NCI-H510A (cell line): ENCODE measurements around the gene NODAL.
A peak's percentile ranks its signal among the peaks of the same experiment; 100 is the strongest.

ENCODE experiments used
- DNase-seq: peaks from one replicate; lab custom pipeline; 2025; lab: John Stamatoyannopoulos, UW

NODAL gene

DNA sequence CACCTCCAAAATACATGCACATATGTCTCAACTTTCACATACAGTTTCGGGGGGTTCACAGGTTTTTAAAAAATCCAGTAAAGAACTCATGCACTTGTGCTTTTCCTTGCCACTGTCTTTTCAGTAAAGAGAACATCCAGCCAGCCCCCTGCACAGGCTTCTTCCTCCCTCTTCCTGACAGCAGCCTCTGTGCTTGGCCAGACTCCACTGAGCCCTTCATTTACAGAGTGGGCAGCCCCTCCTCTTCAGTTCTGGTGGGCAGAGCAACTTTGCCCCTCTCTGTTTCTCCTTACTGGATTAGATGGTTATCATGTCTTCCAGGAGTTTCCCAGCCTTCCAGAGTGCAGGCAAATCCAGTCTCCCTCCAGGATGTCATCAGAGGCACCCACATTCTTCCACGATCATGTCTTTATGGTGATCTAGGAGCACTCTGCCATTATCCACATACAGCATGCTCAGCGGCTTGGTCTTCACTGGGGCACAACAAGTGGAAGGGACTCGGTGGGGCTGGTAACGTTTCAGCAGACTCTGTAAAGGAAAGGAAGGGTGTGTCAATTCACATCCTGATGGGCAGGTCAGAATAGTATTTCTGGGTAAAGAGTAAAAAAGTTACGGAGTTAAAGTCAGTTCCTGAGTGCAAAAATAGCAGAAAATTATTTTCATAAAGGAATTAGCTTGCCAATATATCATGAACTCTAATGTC is 8.8 kb downstream of the NODAL start:
- DNase-seq: no peak

GRCh38 chr10:70432101-70432500 is 9.4 kb downstream of the NODAL start:
- DNase-seq: no peak

- DNase-seq: no peak
These were observed 10.7 kb downstream of the NODAL start for GRCh38 chr10:70430493-70431445.

GRCh38 chr10:70426823-70427222 is 14.7 kb downstream of the NODAL start:
- DNase-seq: no peak

DNA sequence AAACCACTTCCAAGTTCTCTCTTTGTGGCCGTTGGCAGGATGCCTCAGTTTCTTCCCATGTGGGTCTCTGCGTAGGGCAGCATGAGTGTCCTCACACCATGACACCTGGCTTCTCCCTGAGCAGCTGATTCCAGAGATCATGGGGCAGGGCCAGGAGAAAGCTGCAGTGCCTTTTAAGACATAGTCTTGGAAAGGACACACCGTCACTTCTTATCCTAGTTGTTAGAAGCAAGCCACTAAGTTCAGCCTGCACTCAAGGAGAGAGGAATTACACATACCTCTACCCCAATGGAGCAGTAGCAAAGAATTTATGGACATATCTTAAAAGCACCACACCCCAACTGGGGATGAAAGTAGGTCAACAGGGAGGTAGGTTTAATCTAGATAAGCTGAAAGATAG is 16.4 kb downstream of the NODAL start:
- DNase-seq: no peak

DNA sequence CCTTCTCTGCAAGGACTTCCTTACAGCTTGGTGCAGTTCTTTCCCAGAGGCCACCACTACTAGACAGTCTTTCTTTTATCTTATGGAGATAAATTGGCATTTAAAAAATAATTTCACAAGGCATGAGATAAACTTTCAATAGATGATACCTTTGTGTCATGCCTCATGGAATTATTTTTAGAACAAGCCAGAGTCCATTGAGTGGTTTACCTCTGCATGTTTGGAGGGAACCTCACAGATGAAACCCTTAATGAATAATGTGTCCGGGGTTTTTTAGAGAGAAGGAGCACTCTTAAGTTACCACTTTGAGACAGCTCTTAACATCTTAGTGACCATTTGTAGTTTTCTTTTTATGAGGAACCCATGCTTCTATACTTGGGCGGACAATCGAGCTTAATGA is 17.2 kb downstream of the NODAL start:
- DNase-seq: no peak

DNA sequence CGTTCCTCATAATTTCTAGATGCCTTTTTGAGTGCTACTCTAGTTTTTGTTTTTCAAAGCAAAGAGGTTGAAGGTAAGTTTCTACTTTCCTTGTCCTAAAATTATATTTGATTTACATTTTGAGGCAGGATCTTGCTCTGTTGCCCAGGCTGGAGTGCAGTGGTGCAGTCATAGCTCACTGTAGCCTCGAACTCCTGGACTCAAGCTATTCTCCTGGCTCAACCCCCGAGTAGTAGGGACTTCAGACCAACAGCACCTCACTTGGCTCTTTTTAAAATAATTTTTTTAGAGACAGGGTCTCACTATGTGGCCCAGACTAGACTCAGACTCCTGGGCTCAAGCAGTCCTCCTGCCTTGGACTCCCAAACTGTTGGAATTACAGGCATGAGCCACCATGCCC is 22.8 kb downstream of the NODAL start:
- no peak for DNase-seq

DNA sequence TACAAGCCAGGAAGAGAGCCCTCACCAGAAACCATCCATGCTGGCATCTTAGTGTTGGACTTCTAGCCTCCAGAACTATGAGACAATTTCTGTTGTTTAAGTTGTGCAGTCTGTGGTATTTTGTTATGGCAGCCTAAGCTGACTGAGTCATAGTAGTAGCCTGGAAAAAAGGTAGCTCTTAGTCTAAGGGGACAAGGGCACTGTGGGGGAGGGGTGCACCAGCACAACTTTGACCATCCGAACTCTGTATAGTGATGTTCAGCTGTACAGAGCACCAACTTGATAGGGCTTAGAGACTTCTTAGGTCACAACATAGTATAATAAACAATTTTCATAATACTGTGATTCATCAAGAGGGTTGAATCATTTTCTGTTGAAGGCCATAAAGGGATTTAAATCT is 23.3 kb downstream of the NODAL start:
- DNase-seq: no peak

GRCh38 chr10:70417568-70417967 is 23.9 kb downstream of the NODAL start:
- no peak for DNase-seq

DNA sequence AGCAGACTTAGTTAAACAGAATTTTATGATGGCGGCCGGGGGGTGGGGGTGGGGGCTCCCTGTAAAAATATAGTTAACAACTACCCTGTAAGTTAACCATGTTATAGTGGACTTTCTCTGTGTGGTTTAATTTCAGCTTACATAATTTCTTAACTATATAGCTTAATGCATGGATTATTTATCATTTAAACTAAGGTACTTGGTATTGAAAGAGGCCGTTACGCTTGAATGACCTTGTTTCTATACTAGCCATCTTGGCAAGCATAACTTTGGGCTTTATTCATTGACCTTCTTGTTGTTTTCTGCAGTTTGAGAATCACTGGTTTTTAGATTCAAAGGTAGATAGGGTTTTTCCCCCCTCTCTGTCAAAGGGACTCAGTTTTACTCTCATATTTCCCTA is 29.1 kb downstream of the NODAL start:
- no peak for DNase-seq

GRCh38 chr10:70410608-70411007 is 30.9 kb downstream of the NODAL start:
- DNase-seq: no peak

GRCh38 chr10:70409772-70410171 is 31.7 kb downstream of the NODAL start:
- no peak for DNase-seq

DNA sequence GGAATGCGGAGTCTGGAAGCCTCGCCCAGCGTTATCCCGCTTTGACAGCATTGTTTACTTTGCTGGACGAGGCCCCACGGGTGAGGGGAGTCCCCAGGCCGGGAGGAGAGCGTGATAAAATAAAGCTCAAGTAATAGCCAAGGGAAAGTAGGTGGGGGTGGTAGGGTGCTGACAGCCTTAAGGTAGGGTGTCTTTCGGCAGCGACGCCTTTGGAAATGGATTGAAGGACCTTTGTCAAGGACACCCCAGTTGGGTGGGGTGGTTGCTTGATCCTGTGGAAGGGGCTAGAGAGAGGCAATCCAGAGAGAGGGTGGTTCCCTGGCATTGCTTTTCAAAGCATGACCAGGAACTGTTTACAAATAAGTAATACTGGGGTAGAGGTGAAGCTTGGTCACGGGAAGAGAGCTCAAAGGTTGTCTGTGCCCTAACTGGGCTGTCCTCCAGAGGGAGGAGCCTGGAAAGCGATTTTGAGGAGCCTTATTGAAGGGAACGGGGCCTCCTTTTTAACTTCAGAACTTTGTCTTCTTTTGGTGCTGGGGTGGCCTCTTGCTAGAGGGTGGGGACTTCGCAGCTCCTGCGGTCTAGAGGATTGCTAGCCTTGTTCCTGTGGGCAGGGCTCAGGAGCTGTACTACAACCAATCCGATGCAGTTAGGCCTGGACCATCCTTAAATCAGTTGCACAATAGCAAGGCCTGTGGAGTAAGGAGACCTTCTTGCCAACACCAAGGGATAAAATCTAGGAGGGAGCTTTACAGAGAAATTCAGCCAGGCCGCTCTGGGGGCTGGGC is 36.2 kb downstream of the NODAL start:
- DNase-seq: peak; percentile 10

DNA sequence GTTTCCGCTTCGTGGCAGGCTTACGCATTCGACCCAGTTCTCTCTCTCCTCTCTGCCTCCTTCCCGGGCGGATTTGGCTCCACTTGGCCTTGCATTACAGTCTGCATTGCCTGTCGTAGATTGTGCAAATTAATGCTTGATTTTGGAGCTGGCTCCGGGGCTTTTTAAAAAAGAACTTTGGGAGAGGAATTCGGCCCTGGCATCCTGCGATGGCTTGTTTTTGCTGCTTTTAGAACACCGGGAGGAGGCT is 36.8 kb downstream of the NODAL start:
- no peak for DNase-seq

DNA sequence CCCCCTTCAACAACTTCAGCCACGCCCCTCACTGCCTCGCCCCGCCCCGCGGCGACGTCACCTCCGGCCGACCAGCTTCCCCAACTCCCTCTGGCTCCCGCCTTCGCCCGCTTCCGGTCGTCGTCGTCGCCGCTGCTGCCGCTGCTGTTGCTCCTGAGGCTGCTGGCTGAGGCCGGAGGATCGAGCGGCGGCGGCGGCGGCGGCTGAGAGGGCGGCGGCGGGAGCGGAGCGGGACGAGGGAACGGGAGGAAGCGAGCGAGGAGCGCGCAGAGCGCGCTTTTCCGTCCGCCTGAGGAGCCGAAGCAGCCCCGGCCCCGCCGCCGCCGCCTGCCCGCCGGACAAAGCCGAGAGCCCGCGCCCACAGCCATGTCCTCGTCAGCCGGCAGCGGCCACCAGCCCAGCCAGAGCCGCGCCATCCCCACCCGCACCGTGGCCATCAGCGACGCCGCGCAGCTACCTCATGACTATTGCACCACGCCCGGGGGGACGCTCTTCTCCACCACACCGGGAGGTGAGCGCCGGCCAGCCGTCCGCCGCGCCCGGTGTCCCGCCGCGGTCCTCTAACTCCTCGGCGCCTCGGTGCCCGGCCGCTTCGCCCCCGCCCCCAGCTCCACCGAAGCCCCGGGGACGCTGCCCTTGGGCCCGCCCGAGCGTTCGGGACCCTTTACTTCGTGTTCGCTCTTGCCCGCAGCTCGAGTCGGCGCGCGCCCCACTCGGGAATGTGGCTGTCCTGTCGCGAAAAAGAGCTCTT is 37.3 kb downstream of the NODAL start, which contains the start of gene EIF4EBP2:
Gene EIF4EBP2, plus strand, starts transcription at position 110 of the 751 bp plus-strand sequence. Its CDS starts 257 bp downstream, at position 367.
- DNase-seq: peak; percentile 91

DNA sequence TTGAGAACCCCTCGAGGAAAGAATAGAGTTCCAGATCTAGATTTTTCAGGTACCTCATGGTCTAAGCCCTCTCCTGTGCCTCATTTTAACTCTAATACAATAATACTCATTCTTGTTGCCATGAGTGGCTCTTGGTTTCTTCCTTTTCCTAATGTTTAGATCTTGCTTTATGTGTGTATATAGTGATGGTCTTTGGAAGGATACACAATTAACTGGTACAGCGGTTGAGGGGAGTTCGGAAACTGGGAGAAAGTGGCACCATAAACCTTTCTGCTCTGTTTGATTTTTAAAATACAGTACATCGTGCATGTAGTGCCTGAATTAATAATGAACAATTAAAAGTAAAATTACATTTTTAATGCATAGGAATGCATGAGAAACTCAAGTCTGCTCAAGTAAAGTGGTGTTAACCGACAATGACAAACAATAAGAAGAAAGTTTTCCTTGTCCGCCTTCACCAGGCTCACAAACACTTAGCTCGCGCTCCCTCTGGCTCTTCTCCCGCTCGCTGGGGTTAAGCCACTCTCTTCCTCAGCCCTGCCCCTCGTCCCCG is 37.9 kb downstream of the NODAL start:
- DNase-seq: no peak

GRCh38 chr10:70399177-70399576 is 42.3 kb downstream of the NODAL start:
- no peak for DNase-seq

DNA sequence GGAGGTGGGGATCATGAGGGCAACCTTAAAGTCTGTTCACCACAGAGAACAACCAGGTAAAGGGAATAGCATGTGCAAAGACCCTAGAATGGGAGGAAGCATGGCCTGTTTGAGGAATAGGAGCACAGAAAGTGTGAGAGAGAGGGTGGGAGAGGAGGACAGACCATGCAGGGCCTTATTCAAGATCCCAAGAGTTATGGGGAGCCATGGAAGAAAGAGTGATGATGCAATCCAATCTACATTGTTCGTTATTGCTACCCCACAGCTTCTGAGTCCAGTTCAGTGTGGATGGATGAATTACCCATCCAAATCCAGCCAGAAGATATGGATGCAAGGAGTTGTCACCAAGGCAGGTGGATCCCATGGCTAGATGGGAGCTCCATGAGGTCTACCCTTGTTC is 45.3 kb downstream of the NODAL start:
- no peak for DNase-seq

DNA sequence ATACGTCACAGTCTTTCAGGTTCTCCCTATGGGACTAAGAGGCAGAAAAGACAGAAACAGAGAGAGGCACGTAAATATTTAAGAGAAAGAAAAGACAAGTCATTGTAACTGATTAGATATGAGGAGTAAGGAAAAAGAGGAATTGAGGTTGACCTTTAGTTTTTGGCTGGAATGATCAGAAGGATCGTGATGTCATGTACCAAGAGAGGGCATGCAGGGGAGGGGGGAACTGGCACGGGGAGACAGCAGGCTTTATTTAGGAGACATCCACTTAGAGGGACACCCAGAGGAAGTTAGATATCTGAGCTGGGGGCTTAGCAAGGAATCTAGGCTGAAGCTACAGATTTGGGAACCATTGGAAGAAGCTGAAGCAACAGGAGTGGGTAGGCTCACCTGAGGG is 49.8 kb downstream of the NODAL start:
- no peak for DNase-seq
